ENCODE measurements around the gene ZNF830.
"Not testable (repeated sequence)": the region's sequence is repeated elsewhere in the genome, so short reads cannot be mapped to it uniquely, and the experiment has no call there.

Gene ZNF830, protein sequence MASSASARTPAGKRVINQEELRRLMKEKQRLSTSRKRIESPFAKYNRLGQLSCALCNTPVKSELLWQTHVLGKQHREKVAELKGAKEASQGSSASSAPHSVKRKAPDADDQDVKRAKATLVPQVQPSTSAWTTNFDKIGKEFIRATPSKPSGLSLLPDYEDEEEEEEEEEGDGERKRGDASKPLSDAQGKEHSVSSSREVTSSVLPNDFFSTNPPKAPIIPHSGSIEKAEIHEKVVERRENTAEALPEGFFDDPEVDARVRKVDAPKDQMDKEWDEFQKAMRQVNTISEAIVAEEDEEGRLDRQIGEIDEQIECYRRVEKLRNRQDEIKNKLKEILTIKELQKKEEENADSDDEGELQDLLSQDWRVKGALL

DNA sequence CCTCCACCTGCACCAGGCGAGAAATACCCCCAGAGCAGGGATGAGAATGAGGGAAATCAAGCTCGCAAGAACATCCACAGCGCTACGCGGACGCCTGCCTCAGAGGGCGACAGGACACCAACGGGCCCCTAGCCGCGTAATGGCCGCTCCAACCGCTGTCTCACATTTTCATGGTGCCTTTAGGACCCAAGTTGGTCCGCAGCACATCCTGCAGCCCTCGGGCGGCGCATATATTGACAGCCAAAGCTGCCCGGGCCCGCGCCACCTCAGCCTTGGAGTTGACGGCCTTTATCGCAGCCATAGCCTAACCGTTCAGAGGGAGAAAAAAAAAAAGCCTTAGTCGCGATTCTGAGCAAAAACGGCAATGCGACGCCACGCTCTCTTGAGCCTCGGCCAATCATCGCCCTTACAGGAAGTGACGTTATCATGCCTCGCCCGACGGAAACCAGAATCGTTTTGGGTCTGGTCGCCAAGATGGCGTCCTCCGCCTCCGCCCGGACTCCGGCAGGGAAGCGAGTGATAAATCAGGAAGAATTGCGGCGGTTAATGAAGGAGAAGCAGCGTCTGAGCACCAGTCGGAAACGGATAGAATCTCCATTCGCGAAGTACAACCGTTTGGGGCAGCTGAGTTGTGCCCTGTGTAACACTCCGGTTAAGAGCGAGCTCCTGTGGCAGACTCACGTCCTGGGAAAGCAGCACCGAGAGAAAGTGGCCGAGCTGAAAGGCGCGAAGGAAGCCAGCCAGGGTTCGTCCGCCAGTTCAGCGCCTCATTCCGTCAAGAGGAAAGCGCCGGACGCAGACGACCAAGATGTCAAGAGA is at the start of gene ZNF830, which contains the start of gene CCT6B:
TSS of gene ZNF830 (plus strand) at position 448 of the 819 bp plus-strand sequence. CDS start at position 475, 27 bp downstream.
TSS of gene CCT6B (minus strand) at position 368 of the 819 bp plus-strand sequence. CDS start at position 301, 67 bp downstream.
- DNase-seq (ENCODE audit: low read depth in 3 of 3), result peak; percentile 77 to 88 (median 86)

- DNase-seq (ENCODE audit: low read depth in 3 of 3), result no peak
These were observed 48.3 kb upstream of the ZNF830 start for GRCh38 chr17:34913001-34913400.

GRCh38 chr17:34916120-34916519 is 45.2 kb upstream of the ZNF830 start:
- DNase-seq (ENCODE audit: low read depth in 3 of 3), result no peak

- DNase-seq (ENCODE audit: low read depth in 3 of 3), result no peak
These were observed 44.0 kb upstream of the ZNF830 start for GRCh38 chr17:34917381-34917780.

- DNase-seq (ENCODE audit: low read depth in 3 of 3), result no peak
These were observed 40.7 kb upstream of the ZNF830 start for GRCh38 chr17:34920676-34921075.

DNA sequence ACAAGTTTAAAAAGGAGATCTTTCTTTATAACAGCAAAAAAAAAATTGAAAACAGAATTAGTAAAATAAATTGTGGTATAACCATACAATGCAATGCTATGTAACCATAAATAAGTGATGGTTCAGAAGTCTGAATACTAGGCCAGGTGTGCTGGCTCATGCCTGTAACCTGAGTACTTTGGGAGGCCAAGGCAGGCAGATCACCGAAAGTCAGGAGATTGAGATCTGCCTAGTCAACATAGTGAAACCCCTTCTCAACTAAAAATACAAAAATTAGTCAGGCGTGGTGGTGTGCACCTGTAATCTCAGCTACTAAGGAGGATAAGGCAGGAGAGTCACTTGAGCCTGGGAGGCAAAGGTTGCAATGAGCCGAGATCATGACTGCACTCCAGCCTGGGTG is 34.7 kb upstream of the ZNF830 start:
- no peak for DNase-seq (ENCODE audit: low read depth in 3 of 3)

DNA sequence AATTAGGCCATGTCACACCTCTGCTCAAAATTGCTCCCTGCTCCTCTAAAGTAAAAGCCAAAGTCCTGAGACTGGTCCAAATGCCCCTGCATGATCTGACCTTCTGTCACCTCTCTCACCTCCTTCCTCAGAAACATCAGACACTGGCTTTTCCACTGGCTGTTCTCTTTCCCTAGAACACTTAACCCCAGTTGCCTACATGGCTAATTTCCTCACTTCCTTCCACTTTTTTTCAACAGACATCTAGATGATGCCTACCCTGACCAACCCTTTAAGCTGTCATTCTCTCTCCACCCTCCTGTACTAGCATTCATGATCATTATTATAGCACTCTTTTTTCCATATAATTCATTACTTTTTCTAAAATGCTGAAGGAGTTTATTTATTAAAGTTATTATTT is 31.1 kb upstream of the ZNF830 start:
- DNase-seq (ENCODE audit: low read depth in 3 of 3), result no peak

- DNase-seq (ENCODE audit: low read depth in 3 of 3), result not testable (repeated sequence)
These were observed 10.6 kb upstream of the ZNF830 start for GRCh38 chr17:34950780-34951179.

DNA sequence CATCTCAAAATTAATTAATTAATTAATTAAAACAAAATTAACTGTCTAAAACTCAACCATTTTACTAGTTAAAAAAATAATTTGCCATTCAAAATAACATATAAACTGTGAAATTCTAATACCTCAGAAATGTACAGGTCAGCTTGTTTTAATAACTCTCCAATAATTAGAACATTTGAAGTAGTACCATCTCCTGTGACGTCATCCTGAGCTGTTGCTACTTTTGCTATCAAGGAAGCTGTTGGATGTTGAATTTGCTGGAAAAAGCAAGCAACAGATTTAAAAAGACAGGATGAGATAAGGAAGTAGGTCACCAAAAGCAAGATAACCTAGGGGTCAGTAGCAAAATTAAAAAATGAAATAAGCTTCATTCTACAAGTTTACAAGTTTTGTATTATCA is 2.9 kb upstream of the ZNF830 start:
- no peak for DNase-seq (ENCODE audit: low read depth in 3 of 3)

DNA sequence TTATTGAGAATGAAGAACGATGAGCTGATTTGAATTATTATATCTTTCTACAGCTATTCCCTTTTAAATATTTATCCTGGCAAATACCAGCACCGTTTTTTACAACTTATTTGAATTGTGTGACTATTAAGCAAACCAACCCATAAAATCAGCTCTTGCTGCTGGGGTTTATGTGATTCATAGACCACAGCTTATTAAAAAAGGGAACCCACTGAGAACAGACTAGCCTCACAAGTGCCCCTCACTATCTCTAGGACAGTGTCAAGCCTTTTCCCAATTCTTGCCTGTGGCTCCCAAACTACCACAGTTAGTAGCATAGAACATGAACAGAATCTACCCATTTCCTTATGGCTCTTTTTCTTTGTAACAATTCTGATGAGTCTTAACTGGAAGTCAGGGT is 12.8 kb downstream of the ZNF830 start:
- no peak for DNase-seq (ENCODE audit: low read depth in 3 of 3)

- no peak for DNase-seq (ENCODE audit: low read depth in 3 of 3)
These were observed 13.8 kb downstream of the ZNF830 start for GRCh38 chr17:34974794-34975785.

DNA sequence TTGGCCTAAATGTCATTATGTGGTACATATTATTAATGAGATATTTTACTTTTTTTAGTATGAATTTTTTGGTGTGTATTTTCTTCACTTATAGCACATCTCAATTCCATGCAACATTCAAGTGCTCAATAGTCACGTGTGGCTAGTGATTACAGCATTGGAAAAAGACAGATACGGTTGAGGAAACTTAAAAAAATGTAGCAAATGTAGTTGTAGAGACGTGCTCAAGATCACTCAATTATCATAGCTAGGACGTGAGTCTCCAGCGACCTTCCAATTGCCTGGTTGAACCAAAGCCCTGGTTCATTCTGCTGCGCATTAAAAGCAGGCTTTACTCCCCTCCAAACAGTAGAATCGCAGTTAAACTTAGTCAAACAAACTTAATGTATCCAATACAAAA is 17.8 kb downstream of the ZNF830 start:
- DNase-seq (ENCODE audit: low read depth in 3 of 3), result no peak

DNA sequence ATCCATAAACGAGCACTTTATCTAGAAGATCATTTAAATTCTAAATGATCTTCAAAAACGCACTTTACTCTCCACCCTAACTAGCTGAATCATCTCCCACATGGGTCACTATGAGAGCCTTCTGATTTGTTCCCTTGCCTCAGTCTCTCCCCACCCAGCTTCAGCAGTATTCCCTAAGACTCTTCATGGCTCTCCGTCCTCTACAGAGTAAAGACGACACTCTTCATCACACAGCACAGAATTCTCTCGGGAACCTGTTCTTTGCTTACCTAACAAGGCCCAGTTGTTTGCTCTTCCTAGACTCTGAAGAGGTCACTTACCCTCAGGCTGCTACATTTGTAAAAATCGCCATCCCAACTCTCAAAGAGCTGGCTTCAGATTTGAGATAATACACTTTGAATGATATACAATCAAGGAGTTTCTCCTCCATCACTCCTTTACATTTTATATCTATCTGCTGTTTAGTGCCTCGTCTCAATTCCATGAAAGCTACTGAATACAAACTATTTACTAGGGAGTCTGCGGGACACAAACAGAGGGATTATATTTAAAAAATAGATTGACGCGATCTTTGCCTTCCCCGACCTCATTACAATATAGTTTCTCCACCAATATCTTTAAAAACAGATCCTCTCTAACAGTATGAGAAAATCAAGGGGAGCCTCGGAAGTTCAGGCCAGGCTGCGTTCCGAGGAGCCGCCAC is 18.5 kb downstream of the ZNF830 start:
- DNase-seq (ENCODE audit: low read depth in 3 of 3), result no peak

- peak; percentile 89 to 94 (median 90) for DNase-seq (ENCODE audit: low read depth in 3 of 3)
These were observed 19.0 kb downstream of the ZNF830 start, which contains the start of gene LIG3 for GRCh38 chr17:34980353-34980680. Gene LIG3, plus strand, starts transcription at chr17:34980512. Its CDS starts 2,494 bp downstream, at chr17:34983006.

GRCh38 chr17:34980681-34981537 is 19.6 kb downstream of the ZNF830 start:
- peak in 2 of 3 experiments; percentile 61 to 69 for DNase-seq (ENCODE audit: low read depth in 3 of 3)

DNA sequence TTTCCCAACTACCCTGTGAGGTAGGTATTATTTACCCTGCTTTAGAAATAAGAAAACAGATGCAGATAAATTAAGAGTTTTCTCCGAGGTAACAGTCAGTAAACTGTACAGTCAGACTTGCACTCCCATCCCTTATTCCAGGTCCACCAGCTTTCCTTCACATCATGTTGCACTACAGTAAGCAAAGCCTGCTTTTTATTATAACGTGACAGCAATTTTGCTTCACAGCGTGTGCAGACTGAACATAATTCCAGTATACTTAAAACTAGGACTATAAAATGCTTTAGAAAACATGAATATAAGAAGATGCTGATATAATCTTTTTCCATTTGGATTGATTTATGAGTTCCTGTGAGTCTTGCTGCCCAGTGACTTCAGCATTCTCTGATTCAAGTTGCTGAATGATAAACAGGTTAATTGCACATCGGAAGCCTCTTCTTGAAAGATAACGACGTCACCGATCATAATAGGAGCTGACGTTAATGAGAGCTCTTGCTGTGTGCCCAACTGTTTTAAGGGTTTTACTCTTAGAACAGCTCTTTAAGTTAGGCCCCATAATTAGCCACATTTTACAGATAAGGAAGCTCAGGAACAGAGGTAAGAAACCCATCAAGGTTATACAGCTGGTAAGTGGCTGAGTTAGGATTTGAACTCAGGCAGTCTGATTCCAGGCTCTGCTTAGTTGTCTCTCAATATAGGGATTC is 20.4 kb downstream of the ZNF830 start:
- DNase-seq (ENCODE audit: low read depth in 3 of 3), result no peak

DNA sequence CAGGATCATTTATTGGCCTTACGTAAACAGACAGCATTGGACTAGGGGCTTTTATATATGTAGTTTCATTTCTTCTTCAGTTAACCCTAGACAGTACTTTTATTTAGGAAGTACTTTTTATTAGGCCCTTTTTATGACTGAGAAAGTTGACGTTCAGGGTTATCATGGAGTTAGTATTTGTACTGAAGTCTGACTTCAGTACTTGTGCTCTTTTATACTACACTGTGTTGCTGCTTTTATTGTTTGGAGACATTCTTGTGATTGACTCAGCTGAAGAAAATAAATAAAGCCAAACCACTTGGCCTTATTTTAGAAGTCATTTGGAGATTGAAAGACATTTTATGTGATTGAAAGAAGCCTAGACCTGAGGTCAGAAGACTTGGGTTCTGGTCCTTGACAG is 25.9 kb downstream of the ZNF830 start:
- no peak for DNase-seq (ENCODE audit: low read depth in 3 of 3)

GRCh38 chr17:34988644-34989043 is 27.3 kb downstream of the ZNF830 start:
- DNase-seq (ENCODE audit: low read depth in 3 of 3), result no peak

- no peak for DNase-seq (ENCODE audit: low read depth in 3 of 3)
These were observed 28.1 kb downstream of the ZNF830 start for GRCh38 chr17:34989473-34989872.
